Measurements from ENCODE around the gene TUBA4A.

DNA sequence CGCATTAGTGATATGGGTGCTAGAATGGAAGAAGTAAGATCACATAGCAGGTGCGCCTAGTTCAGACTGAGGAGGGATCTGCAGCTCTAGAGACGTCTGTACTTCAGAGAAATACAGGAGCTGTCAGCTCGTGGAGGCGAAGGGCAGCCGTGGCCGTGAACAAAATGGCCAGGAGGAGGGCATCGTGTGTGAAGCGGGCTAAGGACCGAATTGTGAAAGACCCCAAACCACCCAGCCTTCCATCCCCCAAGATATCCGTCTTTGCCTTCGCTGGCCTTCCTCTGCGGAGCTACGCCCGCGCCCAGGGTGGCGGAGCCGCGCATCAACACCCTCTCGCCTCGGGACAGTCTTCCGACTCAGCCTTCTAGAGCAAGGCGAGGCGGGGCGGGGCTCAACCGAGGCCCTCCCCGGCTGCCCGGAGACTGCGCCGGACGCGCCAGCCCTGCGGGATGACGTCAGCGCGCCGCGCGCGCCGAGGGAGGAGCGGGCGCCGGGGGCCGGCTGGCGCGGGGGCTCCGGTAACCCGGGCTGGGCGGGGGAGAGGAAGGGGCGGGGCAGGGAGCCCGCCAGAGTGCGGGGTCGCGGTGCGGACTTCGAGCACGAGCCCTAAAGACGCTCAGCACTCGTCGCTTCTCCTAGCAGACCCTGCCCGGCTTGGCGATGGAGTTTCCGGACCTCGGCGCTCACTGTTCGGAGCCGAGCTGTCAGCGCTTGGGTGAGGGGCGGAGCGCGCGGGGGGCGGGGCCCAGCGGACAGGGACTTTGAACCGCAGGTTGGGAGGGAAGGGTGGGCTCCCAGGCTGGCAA lies 47.2 kb downstream of the TUBA4A start, which contains the start of gene ZFAND2B:
- TF ChIP-seq, protein P1, sequence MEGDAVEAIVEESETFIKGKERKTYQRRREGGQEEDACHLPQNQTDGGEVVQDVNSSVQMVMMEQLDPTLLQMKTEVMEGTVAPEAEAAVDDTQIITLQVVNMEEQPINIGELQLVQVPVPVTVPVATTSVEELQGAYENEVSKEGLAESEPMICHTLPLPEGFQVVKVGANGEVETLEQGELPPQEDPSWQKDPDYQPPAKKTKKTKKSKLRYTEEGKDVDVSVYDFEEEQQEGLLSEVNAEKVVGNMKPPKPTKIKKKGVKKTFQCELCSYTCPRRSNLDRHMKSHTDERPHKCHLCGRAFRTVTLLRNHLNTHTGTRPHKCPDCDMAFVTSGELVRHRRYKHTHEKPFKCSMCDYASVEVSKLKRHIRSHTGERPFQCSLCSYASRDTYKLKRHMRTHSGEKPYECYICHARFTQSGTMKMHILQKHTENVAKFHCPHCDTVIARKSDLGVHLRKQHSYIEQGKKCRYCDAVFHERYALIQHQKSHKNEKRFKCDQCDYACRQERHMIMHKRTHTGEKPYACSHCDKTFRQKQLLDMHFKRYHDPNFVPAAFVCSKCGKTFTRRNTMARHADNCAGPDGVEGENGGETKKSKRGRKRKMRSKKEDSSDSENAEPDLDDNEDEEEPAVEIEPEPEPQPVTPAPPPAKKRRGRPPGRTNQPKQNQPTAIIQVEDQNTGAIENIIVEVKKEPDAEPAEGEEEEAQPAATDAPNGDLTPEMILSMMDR (IDR thresholded peaks at IDR 0.05; ENCODE audit: poor library complexity): peak; percentile 7
- TF ChIP-seq EZH2 (IDR thresholded peaks at IDR 0.05; ENCODE audit: borderline replicate concordance): no peak

Data from hepatocyte (in vitro differentiated cells).